Fibroblast of skin of abdomen (primary cell): ENCODE results near the gene HIVEP1.

Source experiments
- DNase-seq: peaks from one replicate; pipeline ENCODE4 v3.0.0-alpha.2; 2013

HIVEP1 gene

GRCh38 chr6:12200015-12200564, 188.0 kb downstream of the HIVEP1 start:
- DNase-seq: no peak

- DNase-seq: peak; percentile 28
Measured at GRCh38 chr6:12200761-12201160, 188.6 kb downstream of the HIVEP1 start.

GRCh38 chr6:12203001-12203400, 190.9 kb downstream of the HIVEP1 start:
- DNase-seq: peak; percentile 72

GRCh38 chr6:12208190-12208589, 196.1 kb downstream of the HIVEP1 start:
- no peak for DNase-seq

- no peak for DNase-seq
Measured at GRCh38 chr6:12208673-12209072, 196.6 kb downstream of the HIVEP1 start.
